ENCODE data around the gene PRDM4.

Gene PRDM4

GRCh38 chr12:107776171-107776570 lies 15.2 kb upstream of the PRDM4 start:
- Histone ChIP-seq H3K27me3 (ENCODE audit: insufficient read depth, low read depth, severe bottlenecking) (peaks cover 64% of the 10 kb centered on the region), H3K9me3 (ENCODE audit: severe bottlenecking) (no peaks in the 10 kb centered on the region), H3K4me3 (ENCODE audit: low read depth, low read length) (no peak overlapping the region), H3K36me3 (no peaks in the 10 kb centered on the region), H3K27ac (no peak overlapping the region)
- DNase-seq = no peak
- TF ChIP-seq CTCF (IDR thresholded peaks at IDR 0.05; ENCODE audit: low read depth, low read length) = no peak

- peaks cover 63% of the 10 kb centered on the region for H3K27me3 ChIP-seq (ENCODE audit: insufficient read depth, low read depth, severe bottlenecking)
- DNase-seq = peak; percentile 49
- peak; percentile 55 for TF ChIP-seq CTCF (IDR thresholded peaks at IDR 0.05; ENCODE audit: low read depth, low read length)
- no peaks in the 10 kb centered on the region for H3K36me3 ChIP-seq
- H3K4me3 ChIP-seq (ENCODE audit: low read depth, low read length) = peak overlapping the region; percentile 41
- no peak overlapping the region for H3K27ac ChIP-seq
- H3K9me3 ChIP-seq (ENCODE audit: severe bottlenecking) = no peaks in the 10 kb centered on the region
Measured at GRCh38 chr12:107775093-107775721, 14.3 kb upstream of the PRDM4 start.

- no peak within 1 kb of the TSS for H3K27ac ChIP-seq
- TF ChIP-seq CTCF (IDR thresholded peaks at IDR 0.05; ENCODE audit: low read depth, low read length) = no peak
- no peaks in the 10 kb centered on the region for H3K9me3 ChIP-seq (ENCODE audit: severe bottlenecking)
- no peak for DNase-seq
- H3K36me3 ChIP-seq = no peaks in the 10 kb centered on the region
- H3K4me3 ChIP-seq (ENCODE audit: low read depth, low read length) = peak within 1 kb of the TSS; percentile 41
- peaks cover 58% of the 10 kb centered on the region for H3K27me3 ChIP-seq (ENCODE audit: insufficient read depth, low read depth, severe bottlenecking)
Measured at GRCh38 chr12:107774349-107775029, 13.6 kb upstream of the PRDM4 start, which contains the start of gene ASCL4. TSS of gene ASCL4 (plus strand) at chr12:107774704. CDS start at chr12:107775219, 515 bp downstream.

- Histone ChIP-seq H3K27me3 (ENCODE audit: insufficient read depth, low read depth, severe bottlenecking) (peaks cover 23% of the 10 kb centered on the region), H3K27ac (no peak overlapping the region), H3K36me3 (no peaks in the 10 kb centered on the region), H3K9me3 (ENCODE audit: severe bottlenecking) (no peaks in the 10 kb centered on the region), H3K4me3 (ENCODE audit: low read depth, low read length) (no peak overlapping the region)
- no peak for DNase-seq
- TF ChIP-seq CTCF (IDR thresholded peaks at IDR 0.05; ENCODE audit: low read depth, low read length) = no peak
Measured at GRCh38 chr12:107767466-107767865, 6.5 kb upstream of the PRDM4 start.

GRCh38 chr12:107765316-107765715 lies 4.4 kb upstream of the PRDM4 start:
- no peak for TF ChIP-seq CTCF (IDR thresholded peaks at IDR 0.05; ENCODE audit: low read depth, low read length)
- Histone ChIP-seq H3K27me3 (ENCODE audit: insufficient read depth, low read depth, severe bottlenecking) (peaks cover 21% of the 10 kb centered on the region), H3K9me3 (ENCODE audit: severe bottlenecking) (no peaks in the 10 kb centered on the region), H3K27ac (no peak overlapping the region), H3K36me3 (no peaks in the 10 kb centered on the region), H3K4me3 (ENCODE audit: low read depth, low read length) (no peak overlapping the region)
- DNase-seq = no peak
